Activated CD8-positive, alpha-beta memory T cell treated with anti-CD3 and anti-CD28 coated beads for 1 hour (primary cell): ENCODE results near the gene GOLT1A.

Experiments used
- DNase-seq, 2 donors: peaks; one replicate each; pipeline ENCODE4 v3.0.0-alpha.2; 2020; ENCODE audit warnings: low read depth in 1 of 2; ENCODE audit errors: extremely low read depth in 1 of 2

Gene GOLT1A

GRCh38 chr1:204194080-204194479 is 19.7 kb downstream of the GOLT1A start:
- no peak for DNase-seq

- no peak for DNase-seq
These were observed 21.0 kb downstream of the GOLT1A start for GRCh38 chr1:204192589-204193352.

- DNase-seq: no peak
These were observed 21.7 kb downstream of the GOLT1A start for GRCh38 chr1:204192046-204192445.

GRCh38 chr1:204191456-204191855 is 22.3 kb downstream of the GOLT1A start:
- no peak for DNase-seq

- peak in 1 of 2 donors; percentile 4 for DNase-seq
These were observed 23.3 kb downstream of the GOLT1A start for GRCh38 chr1:204190212-204191211.

GRCh38 chr1:204188959-204189639 is 24.7 kb downstream of the GOLT1A start:
- DNase-seq: no peak

- DNase-seq: no peak
These were observed 27.2 kb downstream of the GOLT1A start for GRCh38 chr1:204186597-204186996.

GRCh38 chr1:204181116-204181515 is 32.7 kb downstream of the GOLT1A start:
- DNase-seq: no peak

GRCh38 chr1:204180133-204180532 is 33.7 kb downstream of the GOLT1A start:
- no peak for DNase-seq

- DNase-seq: no peak
These were observed 35.1 kb downstream of the GOLT1A start for GRCh38 chr1:204178487-204179281.

GRCh38 chr1:204177133-204177532 is 36.7 kb downstream of the GOLT1A start:
- no peak for DNase-seq

GRCh38 chr1:204176049-204176448 is 37.7 kb downstream of the GOLT1A start:
- DNase-seq: no peak

- no peak for DNase-seq
These were observed 38.8 kb downstream of the GOLT1A start for GRCh38 chr1:204174958-204175357.

GRCh38 chr1:204172404-204173029 is 41.3 kb downstream of the GOLT1A start:
- no peak for DNase-seq

- DNase-seq: no peak
These were observed 42.0 kb downstream of the GOLT1A start for GRCh38 chr1:204171751-204172178.

GRCh38 chr1:204170494-204171155 is 43.2 kb downstream of the GOLT1A start:
- no peak for DNase-seq

- no peak for DNase-seq
These were observed 43.9 kb downstream of the GOLT1A start for GRCh38 chr1:204169858-204170257.

GRCh38 chr1:204167730-204168129 is 46.1 kb downstream of the GOLT1A start:
- no peak for DNase-seq

- no peak for DNase-seq
These were observed 47.6 kb downstream of the GOLT1A start, which contains the start of gene REN for GRCh38 chr1:204166219-204166618. Gene REN, minus strand, starts transcription at chr1:204166337. Its CDS starts 44 bp downstream, at chr1:204166293.
